GM18858 (cell line): ENCODE measurements around the gene NDUFS2.

Experiments used
- ATAC-seq: cut with Tn5 transposase; IDR thresholded peaks from one replicate; pipeline ENCODE4 v1.9.1; 2021; ENCODE audit not compliant: unreplicated experiment

NDUFS2 gene

DNA sequence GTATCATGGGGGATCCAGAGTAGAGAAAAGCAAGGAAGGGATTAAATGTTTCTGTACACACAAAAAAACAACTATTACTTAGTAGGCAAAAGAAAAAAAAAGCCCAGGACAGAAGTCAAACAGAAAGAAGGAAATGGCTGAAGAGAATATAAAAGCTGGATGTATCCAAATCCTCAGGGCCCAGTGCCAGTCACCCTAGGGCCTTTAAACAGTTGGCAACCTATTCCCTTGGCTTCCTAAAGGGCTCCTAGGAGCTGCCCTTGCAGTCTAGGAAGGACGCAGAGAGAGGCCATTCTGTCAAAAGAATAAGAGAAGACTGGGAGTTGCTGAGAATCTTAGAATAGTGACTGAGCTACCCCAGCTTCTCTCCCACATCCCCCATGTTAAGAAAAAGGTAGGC, 29.8 kb upstream of the NDUFS2 start:
- ATAC-seq = no peak

DNA sequence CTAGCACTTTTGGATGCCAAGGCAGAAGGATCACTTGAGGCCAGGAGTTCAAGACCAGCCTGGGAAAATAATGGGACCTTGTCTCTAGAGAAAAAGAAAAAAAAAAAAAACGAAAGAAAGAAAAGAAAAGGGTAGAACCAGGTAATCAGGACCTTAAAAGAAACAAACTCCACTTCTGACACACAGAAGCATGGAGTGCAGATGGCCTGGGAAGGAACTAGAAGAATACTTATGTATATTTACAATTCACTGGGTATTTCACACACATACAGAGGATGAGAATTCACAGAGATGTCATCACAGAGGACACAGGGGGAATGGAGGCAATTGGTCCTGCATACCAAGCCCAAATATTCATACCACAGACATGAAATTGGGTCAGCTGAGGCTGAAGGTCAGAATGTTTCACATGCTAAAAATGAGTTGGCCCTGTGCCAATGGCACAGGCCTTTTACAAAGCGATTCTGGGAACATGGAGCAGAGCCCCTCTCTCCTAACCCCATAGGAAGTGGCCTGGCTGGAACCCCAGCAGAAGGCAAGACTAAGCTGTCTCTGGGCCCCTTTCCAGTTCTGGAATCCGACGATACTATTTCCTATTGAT, 29.3 kb upstream of the NDUFS2 start:
- ATAC-seq = no peak

- ATAC-seq = no peak
Measured at GRCh38 chr1:161173711-161174110, 28.5 kb upstream of the NDUFS2 start.

DNA sequence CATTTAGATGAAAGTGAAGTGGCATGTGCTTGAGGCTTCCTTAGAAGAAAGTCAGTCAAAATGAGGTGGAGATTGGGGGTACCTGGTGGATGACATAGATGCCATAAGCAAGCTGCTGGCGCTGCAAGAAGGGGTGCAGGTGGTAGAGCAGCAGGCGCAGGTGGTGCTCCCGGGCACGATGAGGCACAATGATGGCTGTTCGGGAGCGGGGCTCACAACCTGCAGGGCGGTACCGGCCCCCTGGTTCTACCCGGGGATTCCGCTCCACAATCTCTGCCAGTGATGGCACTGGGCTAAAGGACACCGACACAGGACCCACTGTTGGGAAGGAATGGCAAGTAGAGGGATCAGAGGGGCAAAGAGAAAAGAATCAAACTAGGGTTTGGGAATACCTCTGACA, 27.3 kb upstream of the NDUFS2 start:
- ATAC-seq = no peak

GRCh38 chr1:161175771-161176453, 26.3 kb upstream of the NDUFS2 start:
- ATAC-seq = no peak

- ATAC-seq = no peak
Measured at GRCh38 chr1:161176468-161177111, 25.6 kb upstream of the NDUFS2 start.

DNA sequence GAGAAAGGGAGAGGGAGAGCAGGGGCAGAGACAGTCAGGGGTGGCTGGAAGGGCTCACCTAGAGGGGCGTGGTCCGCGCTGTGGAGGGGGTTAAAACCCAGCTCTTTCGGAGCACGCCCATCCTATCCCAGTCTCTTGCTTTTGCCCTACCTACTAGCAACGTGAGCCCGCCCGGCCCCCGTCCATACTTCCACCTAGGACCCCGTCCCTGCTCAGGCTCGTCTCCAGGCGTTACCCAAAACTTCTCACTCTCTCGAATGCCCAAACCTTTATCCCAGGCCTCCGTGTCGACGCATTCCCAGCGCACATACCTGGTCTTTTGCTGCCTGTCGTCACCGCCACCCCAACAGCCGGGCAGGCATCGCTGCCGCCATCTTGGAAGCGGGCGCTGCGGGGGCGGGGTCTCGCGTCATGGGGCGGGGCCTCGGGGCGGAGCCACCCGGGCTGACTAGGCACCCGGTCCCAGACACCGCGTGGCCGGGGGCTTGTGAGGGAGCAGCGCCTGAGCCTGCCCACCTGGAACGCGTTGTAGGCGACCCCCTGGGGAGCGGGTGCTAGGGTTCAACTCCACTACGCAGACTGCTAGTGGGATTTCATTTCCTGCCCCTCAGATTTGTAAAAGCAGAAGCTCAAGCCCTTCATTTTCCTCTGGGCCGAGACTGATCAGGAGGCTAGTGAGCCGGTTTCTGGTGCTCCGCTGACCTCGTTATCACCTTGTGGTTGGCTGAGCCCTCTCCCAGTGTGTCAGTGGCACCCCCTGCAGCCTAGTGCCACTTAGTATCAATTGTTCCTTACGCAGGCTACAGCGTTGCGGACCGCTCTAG, 24.8 kb upstream of the NDUFS2 start, which contains the start of gene B4GALT3:
Gene B4GALT3, minus strand, starts transcription at position 396 of the 824 bp plus-strand sequence. CDS start 1,447 bp downstream, outside the sequence.
- ATAC-seq = peak; percentile 36

- ATAC-seq = no peak
Measured at GRCh38 chr1:161177936-161178244, 24.3 kb upstream of the NDUFS2 start.

GRCh38 chr1:161179698-161180097, 22.5 kb upstream of the NDUFS2 start:
- ATAC-seq = no peak

DNA sequence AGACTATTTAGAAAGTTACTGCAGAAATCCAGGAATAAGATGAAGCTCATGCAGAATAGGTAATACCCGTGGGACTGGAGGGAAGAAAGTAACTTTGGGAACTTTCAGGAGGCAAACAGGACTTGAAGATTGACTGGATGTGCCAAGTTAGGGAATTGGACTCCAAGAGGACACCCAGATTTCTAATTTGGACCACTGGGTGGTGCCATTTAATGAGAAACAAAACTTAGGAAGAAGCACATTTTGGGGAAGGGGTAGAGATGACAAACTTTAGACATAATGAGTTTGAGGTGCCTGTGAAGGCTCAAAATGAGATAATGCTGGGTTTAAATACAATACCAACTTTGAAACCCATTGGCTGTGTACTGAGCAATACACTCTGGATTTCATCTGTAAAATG, 21.5 kb upstream of the NDUFS2 start:
- no peak for ATAC-seq

- ATAC-seq = peak; percentile 42
Measured at GRCh38 chr1:161182214-161182613, 20.0 kb upstream of the NDUFS2 start.

- ATAC-seq = peak; percentile 46
Measured at GRCh38 chr1:161185282-161185682, 16.9 kb upstream of the NDUFS2 start.

GRCh38 chr1:161185732-161186311, 16.3 kb upstream of the NDUFS2 start:
- ATAC-seq = no peak

DNA sequence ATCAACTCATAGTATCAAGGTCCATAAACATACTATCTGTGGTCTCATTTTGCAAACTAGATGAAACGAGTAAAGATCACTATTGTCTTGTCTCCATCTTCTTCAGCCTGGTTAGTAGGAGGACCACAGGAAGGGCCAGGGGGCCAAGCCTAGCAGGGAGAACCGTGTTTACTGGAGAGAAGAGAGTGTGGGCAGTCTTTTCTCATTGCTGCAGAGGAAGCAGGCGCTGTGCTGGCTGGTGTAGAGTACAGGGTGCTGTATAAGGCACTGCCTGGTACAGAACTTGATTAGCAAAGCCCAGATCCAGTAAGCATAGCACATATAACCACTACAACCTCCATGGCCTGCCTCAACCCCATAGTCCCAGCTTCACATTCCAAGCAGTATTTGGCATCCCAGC, 14.9 kb upstream of the NDUFS2 start:
- no peak for ATAC-seq

GRCh38 chr1:161188381-161188780, 13.8 kb upstream of the NDUFS2 start:
- no peak for ATAC-seq

- no peak for ATAC-seq
Measured at GRCh38 chr1:161189036-161189435, 13.1 kb upstream of the NDUFS2 start.

DNA sequence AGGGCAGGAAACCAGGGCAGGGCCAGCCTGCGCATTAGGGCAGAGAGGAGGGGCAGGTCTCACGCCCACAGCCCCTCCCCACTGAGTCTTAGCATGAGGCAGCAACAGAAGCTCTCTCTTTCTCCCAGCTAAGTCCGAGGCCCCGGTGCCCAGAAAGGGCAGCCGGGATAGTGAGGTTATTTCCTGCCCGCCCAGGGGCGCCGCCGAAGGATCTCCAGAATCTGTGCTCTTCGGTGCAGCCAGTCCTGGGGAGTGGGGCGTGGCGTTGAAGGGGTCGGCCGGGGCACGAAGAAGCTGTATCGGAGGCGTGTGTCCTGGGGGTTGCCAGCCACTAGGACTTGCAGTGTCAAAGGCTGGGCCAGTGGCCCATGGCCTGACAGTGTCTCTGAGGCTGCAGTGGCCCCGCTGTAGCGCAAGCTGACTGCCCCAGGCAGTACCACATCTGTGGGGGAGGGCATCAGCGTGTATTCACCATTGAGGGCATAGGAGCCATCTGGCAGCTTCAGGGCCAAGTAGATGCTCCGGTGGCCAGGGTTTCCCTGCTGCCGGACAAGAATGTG, 11.1 kb upstream of the NDUFS2 start:
- ATAC-seq = no peak

- no peak for ATAC-seq
Measured at GRCh38 chr1:161191971-161192370, 10.2 kb upstream of the NDUFS2 start.

GRCh38 chr1:161192476-161193465, 9.4 kb upstream of the NDUFS2 start:
- no peak for ATAC-seq
